Inflammatory macrophage treated with lipopolysaccharide for 4 hours (primary cell): ENCODE measurements around the gene OR9Q1.

Experiments used
- DNase-seq: peaks from one replicate; pipeline ENCODE4 v3.0.0-alpha.2; 2020

The OR9Q1 gene

GRCh38 chr11:58039589-58039988 is 15.9 kb downstream of the OR9Q1 start:
- no peak for DNase-seq

DNA sequence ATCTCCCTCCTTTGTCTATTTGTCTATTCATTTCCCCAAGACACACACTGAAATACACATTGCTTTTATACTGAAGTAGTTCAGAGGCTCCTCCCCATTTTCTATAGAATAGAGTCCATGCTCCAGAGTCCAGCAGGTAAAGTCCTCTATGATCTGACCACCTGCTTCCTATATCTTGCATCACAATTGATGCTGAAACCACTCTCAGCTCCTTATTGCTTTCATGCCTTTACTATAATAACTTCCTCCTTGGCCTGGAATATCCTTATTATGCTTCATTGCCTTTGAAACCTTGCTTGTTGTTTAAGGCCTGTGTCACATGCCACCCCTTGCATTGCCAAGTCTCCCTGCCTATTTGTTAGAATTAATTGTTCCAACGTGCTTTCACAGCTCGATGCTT is 19.7 kb downstream of the OR9Q1 start:
- no peak for DNase-seq

- no peak for DNase-seq
Observed at GRCh38 chr11:58046231-58046630, 22.6 kb downstream of the OR9Q1 start.

DNA sequence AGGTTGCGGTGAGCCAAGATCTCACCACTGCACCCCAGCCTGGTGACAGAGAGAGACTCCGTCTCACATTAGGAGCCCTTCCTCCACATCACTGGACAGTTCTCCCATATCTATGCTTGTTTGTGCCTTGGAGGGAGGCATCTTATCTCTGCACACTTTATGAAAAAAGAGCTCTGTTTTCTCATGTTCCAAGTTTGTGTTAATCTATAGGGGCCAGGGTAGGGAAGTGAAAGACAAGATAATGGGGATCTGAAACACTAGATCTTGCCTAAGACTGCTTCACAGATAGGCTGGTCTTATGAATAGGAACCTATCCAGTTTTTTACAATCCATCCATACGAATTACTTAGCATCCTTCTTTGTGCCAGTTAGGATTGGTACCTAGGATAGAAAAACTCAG is 24.1 kb downstream of the OR9Q1 start:
- no peak for DNase-seq

DNA sequence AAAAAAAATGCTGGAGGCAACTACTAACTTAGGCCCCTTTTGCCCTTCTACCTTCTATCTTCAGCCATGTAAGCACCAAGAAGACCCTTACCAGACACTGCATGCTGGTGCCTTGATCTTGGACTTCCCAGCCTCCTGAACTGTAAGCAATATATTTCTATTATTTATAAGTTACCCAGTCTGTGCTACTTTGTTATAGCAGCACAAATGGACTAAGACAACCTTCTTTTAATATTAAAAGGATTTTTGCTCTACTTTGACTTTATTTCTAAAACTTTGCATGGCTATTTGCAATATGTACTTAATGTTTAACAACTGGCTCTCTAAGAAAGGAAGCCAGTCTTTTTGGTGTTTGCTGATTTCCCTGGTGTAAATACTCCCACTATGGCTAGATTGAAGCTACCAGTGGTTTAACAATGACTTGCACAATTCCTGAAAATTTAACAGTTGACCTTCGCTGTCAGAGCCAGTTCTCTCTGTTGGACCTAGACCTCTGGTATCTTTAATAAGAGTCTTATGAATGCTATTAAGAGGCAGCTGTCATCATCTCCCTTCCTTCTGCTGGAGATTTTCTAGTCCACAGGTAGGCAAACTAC is 32.2 kb downstream of the OR9Q1 start:
- no peak for DNase-seq

- no peak for DNase-seq
Observed at GRCh38 chr11:58057481-58057880, 33.8 kb downstream of the OR9Q1 start.

GRCh38 chr11:58058276-58059006 is 34.8 kb downstream of the OR9Q1 start:
- DNase-seq = no peak

GRCh38 chr11:58059007-58059350 is 35.3 kb downstream of the OR9Q1 start:
- DNase-seq = no peak

DNA sequence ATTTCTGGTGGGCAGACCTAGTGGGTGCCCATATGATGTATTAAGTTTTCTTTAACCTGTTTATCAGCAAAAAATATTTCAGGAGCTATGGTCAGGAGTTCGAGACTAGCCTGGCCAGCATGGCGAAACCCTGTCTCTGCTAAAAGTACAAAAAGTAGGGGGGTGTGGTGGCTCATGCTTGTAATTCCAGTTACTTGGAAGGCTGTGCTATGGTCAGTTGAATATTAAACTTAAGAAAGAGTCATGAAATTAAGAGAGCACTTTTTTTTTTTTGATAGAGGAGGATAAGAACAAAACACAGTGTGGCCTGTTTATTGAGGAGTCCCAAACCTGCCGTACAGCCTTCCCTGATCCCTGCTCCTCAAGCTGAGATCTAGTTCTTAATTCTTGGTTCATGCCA is 36.9 kb downstream of the OR9Q1 start:
- no peak for DNase-seq

GRCh38 chr11:58060939-58061672 is 37.4 kb downstream of the OR9Q1 start:
- no peak for DNase-seq

DNA sequence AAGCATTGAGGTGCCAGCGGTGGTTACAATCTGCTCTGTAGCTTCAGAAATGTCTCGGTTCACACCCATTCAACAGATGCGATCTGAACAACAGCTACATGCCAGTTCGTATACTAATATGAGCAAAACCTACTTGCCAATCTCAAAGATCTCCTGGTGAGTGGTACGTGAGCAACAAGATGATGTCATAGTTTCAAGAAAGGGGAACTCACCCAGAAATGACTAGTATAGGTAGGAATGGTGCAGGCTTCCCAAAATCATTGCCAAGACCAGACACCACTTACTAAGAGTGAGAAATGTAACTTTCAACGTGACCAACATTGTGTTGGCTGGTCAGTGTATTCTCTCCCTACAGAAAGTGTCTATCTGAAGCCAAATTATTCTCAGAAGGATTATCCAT is 38.1 kb downstream of the OR9Q1 start:
- no peak for DNase-seq

DNA sequence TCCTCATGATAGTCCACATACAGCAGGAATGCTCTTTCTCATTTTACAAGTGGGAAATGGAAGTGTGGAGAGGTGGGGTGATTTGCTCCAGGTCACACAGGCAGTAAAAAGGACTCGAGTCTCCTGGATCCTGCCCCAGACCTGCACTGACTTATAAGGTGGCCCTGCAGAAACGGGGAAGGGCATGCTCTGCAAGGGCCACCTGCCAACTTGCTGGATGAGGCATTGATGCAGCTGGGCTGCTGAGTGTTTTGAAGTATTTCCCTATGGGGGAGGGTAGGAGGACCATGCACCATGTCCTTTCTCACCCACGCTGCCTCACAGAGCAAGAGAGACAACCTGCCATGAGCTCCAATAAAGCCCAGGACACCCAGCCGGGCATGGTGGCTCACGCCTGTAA is 44.0 kb downstream of the OR9Q1 start:
- no peak for DNase-seq

DNA sequence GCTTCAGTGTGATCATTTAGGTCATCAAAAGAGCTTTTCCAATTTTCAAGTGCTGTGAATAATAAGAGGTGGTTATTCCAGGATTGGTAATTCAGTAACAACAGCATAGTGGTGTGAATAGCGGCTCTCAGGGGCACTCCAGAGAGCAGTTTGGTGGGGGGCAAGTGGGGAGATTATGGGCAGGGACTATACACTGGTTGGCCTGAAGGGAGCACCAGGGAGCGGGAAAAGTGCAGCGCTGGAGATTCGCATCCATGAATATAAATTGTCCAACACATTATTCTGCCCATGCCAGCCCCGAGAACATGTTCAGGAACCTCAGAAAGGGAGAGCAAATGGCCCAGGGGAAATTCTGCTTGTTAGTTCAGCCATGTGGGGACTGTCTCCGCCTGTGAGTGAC is 45.0 kb downstream of the OR9Q1 start:
- DNase-seq = no peak

- DNase-seq = no peak
Observed at GRCh38 chr11:58070585-58070984, 46.9 kb downstream of the OR9Q1 start.

DNA sequence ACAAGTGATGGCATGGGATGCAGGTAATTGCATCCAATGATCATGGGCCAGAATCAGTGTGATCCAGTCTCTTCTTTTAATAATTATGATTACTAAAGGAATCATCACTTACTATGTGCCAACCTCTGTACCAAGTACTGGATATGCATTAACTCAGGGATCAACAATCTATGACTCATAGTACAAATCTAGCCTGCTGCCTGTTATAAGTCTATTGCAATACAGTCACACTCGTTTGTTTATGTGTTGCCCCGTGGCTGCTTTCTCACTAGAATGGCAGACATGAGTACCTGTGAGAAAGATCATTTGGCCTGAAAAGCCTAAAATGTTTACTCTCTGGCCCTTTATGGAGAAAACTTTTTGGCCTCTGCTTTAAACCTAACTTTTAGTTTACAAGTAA is 52.1 kb downstream of the OR9Q1 start:
- DNase-seq = no peak

GRCh38 chr11:58086528-58086927 is 62.8 kb downstream of the OR9Q1 start:
- no peak for DNase-seq

GRCh38 chr11:58097437-58097836 is 73.8 kb downstream of the OR9Q1 start:
- no peak for DNase-seq

- DNase-seq = no peak
Observed at GRCh38 chr11:58121096-58121495, 97.4 kb downstream of the OR9Q1 start.

- no peak for DNase-seq
Observed at GRCh38 chr11:58125469-58125868, 101.8 kb downstream of the OR9Q1 start, which contains the start of gene OR9I1. Gene OR9I1, minus strand, starts transcription at chr11:58125530. Its CDS starts 6,086 bp downstream, at chr11:58119444.

DNA sequence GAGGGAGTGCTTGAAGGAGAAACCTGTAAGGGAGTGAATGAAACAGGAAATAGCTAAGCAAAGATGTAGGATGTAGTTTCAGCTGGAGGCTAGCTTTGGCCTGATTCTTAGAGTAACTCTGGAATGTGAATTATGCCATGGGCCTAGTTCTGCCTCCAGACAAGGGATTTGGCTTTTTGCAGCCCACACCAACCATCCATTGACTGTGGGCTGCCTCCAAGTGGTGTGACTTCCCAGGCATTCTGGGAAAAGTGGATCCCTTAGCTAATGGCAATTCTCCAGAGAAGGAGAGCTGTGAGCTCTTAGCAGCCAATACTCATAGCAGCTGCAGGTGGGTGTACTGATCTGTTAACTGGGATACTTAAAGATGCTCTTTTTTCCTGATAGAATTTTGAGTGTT is 103.7 kb downstream of the OR9Q1 start:
- DNase-seq = no peak

GRCh38 chr11:58133309-58134076 is 109.8 kb downstream of the OR9Q1 start:
- DNase-seq = no peak

- DNase-seq = no peak
Observed at GRCh38 chr11:58134151-58134550, 110.5 kb downstream of the OR9Q1 start.

DNA sequence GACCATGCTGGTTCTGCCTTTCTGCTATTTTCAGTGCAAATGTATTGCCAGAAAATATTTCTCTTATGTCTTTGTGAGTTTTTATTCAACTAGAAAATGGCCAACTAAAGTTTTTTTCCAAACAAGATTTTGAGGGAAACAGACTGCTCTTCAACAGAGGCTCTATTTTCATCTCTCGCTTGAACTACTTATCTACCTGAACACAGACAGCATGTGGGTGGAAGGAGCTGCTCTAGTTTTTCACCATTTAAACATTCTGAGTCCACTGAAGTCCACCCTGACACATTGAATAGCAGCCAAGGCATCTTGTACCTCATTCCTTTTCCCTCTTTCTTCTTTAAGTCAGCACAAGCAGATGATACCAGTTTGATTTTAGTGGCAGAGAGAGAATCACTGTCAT is 111.5 kb downstream of the OR9Q1 start:
- no peak for DNase-seq

DNA sequence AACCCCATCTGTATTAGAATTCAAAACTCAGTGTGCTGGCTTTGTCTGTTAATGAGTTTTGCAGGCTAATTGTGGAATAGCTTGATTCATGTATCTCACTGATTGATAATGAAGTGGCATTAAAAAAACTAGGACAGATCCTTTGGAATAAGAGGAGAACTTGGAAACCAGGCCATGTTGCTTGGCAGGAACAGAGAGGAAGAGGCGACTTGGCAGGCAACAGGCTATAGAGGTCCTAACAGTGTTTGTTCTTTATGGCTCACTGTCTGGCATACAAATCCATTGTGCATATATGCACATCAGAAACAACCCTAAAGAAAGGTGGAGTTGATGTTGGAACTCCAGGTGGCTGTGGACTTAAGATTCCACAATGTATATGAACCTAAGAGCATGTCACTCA is 119.1 kb downstream of the OR9Q1 start:
- DNase-seq = no peak
